ENCODE results near the gene BTBD2. TPM values are rescaled to one million over a fixed set of nuclear protein-coding genes. Genes with fewer than 3 reads are reported as not detected.

BTBD2 gene
- total RNA-seq, 1 experiment from 2014 or later, result 19.9 TPM

GRCh38 chr19:1959928-1960589, 55.5 kb downstream of the BTBD2 start:
- DNase-seq (ENCODE audit: low read depth), result no peak

GRCh38 chr19:1957562-1958248, 57.8 kb downstream of the BTBD2 start:
- DNase-seq (ENCODE audit: low read depth), result no peak

DNA sequence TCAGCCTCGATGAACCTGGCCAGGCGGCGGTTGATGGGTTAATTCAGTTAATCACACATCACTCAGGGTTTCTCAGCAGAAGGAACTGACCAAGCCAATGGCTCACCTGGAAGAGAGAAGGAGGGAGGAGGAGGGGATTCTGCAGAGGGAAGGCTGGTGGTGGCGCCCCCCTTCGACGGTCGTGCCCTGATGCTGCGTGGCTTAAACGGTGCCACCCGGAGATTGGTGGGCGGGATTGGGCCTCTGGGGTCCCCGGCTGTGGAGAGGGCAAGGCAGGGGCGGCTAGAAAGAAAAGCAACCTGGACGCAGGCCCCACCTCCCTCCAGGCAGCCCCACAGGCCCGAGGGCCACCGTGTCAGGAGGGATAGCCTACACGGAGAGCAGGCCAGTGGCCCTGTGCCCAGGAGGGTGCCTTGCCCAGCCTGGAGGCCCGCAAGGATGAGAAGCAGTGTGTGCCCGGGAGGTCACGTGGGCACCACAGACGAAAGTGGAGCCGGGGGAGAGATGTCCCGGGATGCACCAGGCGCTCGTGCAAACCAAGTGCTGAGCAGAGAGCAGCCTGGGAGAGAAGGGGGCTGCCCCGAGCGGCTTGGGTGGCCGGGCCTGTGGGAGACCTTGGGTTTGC, 58.5 kb downstream of the BTBD2 start:
- no peak for DNase-seq (ENCODE audit: low read depth)

- no peak for DNase-seq (ENCODE audit: low read depth)
Measured at GRCh38 chr19:1956122-1956494, 59.4 kb downstream of the BTBD2 start.

- DNase-seq (ENCODE audit: low read depth), result no peak
Measured at GRCh38 chr19:1955171-1956121, 60.1 kb downstream of the BTBD2 start.

DNA sequence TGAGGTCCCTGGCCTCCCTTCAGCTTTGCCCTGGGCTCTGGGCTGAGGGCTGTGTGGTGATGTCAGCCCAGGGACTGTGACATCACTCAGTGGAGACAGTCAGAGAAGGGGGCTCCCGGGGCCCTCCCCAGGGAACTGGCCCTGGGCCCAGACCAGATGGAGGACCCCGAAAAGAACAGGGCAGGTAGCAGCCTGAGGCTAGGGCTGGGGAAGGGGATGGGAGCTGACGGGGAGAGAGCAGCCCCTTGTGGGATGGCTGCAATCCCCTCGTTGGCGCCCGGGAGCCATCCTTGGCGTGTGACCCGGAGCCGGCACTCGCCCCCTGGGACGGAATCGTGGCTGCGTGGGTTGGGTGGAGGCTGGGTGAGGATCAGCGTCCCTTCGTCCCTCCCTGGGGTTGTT, 61.0 kb downstream of the BTBD2 start:
- DNase-seq (ENCODE audit: low read depth), result no peak

DNA sequence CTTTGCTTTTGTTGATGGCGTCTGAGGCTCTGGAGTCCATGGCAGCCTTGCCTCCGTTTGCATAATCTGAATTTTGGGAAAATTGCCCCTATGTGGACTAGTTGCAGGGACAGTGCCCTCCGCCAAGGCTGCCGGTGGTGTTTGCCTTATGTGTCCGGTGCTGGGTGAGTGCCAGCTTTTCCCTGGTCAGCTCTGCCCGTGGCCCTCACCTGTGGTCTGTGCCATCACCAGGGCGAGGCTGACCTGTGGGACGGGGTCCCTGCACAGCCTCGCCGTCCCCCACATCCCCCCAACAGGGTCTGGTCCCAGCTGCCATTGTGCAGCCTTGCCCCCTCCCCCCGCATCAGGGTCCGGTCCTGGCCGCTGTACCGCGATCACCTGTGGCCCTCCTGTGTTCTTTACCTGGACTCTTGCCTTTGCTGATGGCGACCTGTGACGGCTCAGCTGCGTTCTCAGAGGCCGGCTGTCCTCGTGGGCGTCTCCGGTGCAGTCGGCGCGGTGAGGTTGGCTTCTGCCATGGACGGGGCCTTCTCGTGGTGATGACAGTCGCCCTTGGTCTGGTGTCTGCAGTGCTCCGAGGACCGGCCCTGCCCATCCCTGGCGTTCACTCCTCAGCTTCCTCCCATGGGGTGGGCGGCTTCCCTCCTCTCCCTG, 61.9 kb downstream of the BTBD2 start:
- DNase-seq (ENCODE audit: low read depth), result no peak

DNA sequence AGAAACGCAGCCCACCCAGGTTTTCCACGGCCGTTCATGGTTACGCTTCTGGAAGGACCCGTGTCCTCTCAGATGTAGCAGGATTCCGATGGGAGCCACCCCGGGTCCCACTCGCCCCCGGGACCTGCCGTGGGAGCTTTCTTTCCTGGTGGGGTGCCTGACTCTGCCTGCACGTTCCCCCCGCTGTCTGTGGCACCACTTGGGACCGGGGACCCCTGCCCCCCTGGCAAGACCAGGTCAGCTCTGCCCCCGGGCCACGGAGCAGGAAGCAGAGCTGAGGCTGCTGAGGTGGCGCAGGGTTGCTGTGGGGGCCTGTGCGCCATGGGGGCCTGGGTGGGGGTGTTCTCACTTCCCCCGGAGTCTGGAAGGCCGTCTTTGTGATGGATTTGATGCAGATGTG, 62.5 kb downstream of the BTBD2 start:
- DNase-seq (ENCODE audit: low read depth), result no peak

- DNase-seq (ENCODE audit: low read depth), result no peak
Measured at GRCh38 chr19:1952635-1953034, 62.9 kb downstream of the BTBD2 start.

DNA sequence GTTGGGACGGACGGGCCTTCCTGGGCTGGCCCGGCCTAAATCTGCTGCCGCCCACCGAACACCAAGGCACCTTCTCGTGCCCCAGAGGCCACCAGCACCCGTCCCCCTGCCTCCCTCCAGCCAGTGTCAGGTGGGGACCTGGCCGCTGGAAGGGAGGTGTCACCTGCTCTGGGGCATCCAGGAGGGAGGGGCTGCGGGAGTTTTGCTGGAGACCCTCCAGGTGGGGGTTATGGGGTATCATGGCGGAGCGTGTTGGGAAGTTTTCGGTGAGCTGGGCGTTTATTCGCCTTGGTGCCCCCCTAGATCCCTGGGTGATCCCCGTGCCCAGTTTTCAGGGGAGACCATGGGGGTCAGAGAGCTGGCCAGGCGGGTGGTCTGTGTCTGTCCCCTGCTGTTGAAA, 64.9 kb downstream of the BTBD2 start:
- DNase-seq (ENCODE audit: low read depth), result no peak

DNA sequence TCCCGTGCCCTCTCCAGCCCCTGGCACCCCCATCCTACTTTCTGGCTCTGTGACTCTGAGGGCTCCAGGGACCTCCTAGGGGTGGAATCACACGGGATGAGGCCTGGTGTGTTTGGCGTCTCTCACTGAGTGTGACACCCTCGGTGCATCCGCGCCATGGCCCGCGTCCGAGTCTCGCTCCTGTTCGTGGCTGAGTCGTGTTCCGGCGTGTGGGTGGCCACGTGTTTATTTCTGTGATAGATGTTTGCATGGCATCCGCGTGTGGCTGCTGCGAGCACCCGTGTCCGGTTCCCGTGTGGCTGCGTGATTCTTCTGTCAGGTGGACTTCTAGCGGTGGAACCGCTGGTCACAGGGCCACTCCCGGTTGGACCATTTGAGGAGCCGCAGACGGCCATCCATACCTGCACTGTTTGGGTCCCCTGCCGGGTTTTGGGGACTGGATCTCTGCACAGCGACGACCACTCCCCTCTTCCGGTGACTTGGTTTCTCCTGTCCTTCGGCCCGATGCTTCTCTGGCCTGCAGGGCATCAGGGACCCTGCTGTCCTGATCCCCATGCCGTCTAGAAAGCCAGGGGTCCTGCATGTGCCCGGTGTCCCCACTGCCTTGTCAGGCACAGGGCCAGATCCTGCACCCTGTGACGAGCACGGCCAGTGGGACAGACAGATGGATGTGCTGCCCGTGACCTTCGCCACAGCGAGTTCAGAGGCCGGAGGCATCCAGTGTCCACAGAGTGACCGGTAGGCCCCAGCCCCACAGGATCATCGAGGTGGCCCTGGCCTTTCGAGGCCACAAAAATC, 66.0 kb downstream of the BTBD2 start:
- no peak for DNase-seq (ENCODE audit: low read depth)

DNA sequence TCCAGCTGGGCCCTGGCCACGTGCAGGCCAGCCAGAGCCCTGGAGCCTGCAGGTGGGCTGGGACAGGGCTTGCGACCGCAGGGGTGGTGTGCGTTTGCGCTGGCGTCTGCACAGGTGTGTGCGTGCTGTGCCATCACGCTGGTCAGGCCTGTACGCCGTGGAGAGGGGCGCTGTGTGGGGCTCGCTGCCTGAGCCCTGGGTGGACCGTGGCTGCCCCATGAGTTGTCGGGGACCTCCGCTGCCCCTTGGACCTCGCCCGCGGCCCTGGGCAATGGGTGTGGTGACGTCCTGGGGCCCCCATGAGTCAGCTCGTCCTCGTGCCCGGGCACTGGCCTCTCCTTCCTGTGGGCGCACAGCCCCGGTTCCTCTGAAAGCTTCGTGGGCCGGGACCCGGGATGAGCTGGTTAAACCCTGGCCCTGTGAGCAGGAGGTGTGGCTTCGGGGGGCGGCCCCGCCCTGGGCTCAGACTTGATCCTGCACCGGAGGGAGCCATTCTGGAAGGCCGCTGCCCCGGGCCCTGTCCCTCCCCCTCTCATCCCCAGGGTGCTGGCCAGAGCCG, 67.8 kb downstream of the BTBD2 start:
- no peak for DNase-seq (ENCODE audit: low read depth)

DNA sequence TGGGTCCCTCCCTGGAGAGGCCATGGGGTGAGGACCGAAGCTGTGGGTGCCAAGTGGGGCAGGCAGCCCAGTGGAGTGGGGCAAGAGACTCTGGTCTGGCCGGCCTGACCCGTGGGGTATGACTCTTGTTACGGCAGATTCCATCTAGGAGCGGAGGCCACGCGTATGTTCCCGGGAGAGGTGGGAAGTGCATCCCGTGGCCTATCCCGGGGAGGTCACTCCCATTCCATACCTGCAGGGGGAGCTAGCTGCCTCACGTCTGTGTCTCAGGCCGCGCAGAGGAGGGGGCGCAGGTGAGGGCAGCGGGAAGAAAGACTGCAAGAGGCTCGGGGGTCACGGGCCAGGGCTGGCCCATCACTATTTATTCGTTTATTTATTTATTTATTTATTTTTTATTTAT, 69.6 kb downstream of the BTBD2 start:
- peak; percentile 43 for DNase-seq (ENCODE audit: low read depth)

- no peak for DNase-seq (ENCODE audit: low read depth)
Measured at GRCh38 chr19:1944916-1945561, 70.5 kb downstream of the BTBD2 start.

DNA sequence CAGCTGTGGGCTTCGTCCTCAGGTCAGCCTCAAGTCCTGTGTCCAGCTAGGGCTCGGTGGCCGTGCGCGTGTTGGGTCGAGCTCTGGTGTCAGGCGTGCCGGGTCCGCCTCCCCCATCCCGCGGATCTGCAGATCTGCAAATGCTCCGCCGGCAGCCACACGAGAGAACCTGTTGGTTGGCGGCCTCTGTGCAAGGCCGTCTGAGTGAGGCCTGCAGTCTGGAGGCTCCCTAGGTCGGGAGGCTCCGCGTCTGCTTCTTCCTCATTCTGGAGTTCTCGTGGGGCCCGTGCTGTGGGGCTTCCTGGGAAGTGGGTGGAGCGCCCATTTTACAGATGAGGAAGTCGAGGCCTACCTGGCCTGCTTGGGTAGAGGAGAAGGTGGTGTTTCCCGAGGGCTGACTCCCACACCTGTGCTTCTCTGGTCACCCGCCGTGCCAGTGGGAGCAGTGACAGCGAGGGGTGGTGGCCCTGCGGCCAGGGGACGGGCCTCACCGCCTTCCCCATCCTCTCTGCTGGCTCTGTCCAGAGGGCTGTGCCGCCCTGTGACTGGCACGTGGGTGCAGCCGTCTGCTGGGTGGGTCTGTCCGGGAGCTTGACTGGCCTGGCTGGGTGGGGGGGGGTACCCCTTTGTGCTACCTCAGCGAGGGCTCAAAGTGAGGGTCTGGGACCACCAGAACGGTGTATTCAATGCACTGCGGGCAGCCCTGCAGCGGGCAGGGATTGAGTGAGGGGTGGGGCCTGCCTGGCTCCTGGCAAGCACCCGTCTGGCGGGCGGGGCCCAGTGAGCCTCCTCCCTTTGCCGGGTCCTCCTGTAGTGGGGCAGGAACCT, 71.2 kb downstream of the BTBD2 start:
- DNase-seq (ENCODE audit: low read depth), result no peak

DNA sequence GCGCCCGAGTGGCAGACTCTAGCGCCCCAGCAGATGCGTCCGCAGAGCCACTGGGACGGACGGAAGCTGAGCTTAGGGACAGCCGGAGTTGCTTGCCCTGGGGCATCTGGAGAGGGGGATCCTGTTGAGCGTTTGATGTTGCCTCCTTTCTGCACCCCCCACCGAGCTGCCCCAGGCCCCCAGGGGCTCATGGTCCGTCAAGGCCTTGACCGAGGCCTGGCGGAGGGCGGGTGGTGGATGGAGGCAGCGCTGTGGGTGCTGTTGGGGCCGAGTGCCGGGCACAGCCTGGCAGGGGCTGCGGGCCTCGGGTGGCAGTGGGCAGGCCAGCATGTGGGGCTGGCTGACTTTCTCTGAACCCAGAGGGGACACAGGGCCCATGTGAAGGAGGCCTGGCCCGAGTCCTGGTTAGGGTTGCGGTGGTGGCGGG, 71.8 kb downstream of the BTBD2 start:
- no peak for DNase-seq (ENCODE audit: low read depth)

DNA sequence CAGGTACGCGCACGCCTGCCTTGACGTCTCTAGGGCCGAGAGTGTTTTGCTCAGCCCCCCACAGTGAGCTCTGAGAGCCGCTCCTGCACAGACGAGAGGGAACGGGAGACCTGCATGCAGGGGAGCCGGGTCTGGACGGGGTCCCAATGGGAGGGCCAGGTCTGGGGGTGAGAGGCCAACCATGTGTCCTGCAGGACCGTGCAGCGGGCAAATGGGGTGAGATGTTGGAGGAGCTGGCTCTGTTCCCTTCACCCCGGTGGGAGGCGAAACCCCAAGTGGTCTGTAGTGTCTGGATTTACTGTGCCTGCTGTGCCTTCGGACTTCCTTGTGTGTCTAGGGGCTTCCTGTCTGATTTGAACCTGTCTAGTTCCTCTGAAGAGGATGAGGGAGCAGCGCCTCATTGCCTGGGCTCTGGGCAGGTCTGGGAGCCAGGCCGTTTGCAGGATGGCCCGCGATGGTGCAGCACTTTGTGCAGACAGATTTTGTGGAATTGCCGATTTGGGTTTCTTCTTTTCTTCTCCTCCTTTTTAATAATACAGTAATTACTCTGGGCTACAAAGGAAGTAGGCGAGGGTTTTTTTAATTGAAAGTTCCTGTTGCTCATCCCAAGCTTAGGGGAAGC, 72.5 kb downstream of the BTBD2 start:
- no peak for DNase-seq (ENCODE audit: low read depth)
